SK-N-SH (cell line): ENCODE measurements around the gene C13orf42. TPM values are rescaled to one million over a fixed set of nuclear protein-coding genes. Genes with fewer than 3 reads are reported as not detected.

Source experiments
- CTCF ChIA-PET: fragments of 300-600, 350-600 bp; formaldehyde crosslinking; extraction: SDS; loops from one replicate; lab custom pipeline; 2021; lab: Yijun Ruan, JAX
- POLR2A ChIA-PET: fragments of 350-600 bp; sonication (Branson Sonifier 250); formaldehyde crosslinking; extraction: SDS; loops from one replicate; lab custom pipeline; 2020; ENCODE audit warnings: antibody characterized with exemption, inconsistent platforms; lab: Yijun Ruan, JAX
- DNase-seq: peaks from one replicate; pipeline ENCODE4 v3.0.0; 2012
- H2AFZ ChIP-seq: fragments of 200-600 bp; sonication (generic); 2 replicates; pipeline ENCODE4 v1.8.1; 2016; ENCODE audit warnings: antibody characterized with exemption, mild to moderate bottlenecking, low read depth
- H3F3A ChIP-seq: fragments of 200-600 bp; sonication (generic); replicated peaks from 2 replicates; pipeline ENCODE3; 2016; ENCODE audit warnings: antibody characterized with exemption, mild to moderate bottlenecking; ENCODE audit not compliant: insufficient read depth
- H3K27ac ChIP-seq, 2 experiments: fragments of 200-500 bp in 1 of 2; fragments of 200-600 bp in 1 of 2; sonication (Bioruptor generic) in 1 of 2; sonication (generic), shearing (Covaris generic) in 1 of 2; 2 replicates each; pipeline versions ENCODE4 v1.5.1 to v1.6.1; 2014 to 2016; ENCODE audit warnings: low read depth in 2 of 2, inconsistent platforms in 1 of 2, low read length in 1 of 2, mild to moderate bottlenecking in 1 of 2, mixed read lengths in 1 of 2
- H3K27me3 ChIP-seq: fragments of 200-600 bp; sonication (generic), shearing (Covaris generic); 2 replicates; pipeline ENCODE4 v1.6.1; 2016; ENCODE audit warnings: mixed run types; ENCODE audit not compliant: insufficient read depth
- H3K36me3 ChIP-seq, 2 experiments: fragments of 200-500 bp in 1 of 2; fragments of 200-600 bp in 1 of 2; sonication (Bioruptor generic) in 1 of 2; sonication (generic) in 1 of 2; replicated peaks in 1 of 2; 2 replicates each; pipeline versions ENCODE3 to v1.5.1; 2014 to 2016; ENCODE audit warnings: low read length in 1 of 2, mild to moderate bottlenecking in 1 of 2; ENCODE audit not compliant: insufficient read depth in 2 of 2, control insufficient read depth in 1 of 2
- H3K4me1 ChIP-seq, 2 experiments: fragments of 200-500 bp in 1 of 2; fragments of 200-600 bp in 1 of 2; sonication (Bioruptor generic) in 1 of 2; sonication (generic), shearing (Covaris generic) in 1 of 2; 2 replicates each; pipeline versions ENCODE4 v1.5.1 to v1.6.1; 2014 to 2016; ENCODE audit warnings: low read depth in 1 of 2, low read length in 1 of 2, mixed run types in 1 of 2; ENCODE audit not compliant: insufficient read depth in 2 of 2, control insufficient read depth in 1 of 2
- H3K4me2 ChIP-seq: fragments of 200-600 bp; sonication (generic), shearing (Covaris generic); 2 replicates; pipeline ENCODE4 v1.6.1; 2017; ENCODE audit warnings: mixed run types
- H3K4me3 ChIP-seq, 2 experiments: fragments of 200-500 bp in 1 of 2; fragments of 200-600 bp in 1 of 2; sonication (Bioruptor generic) in 1 of 2; sonication (generic), shearing (Covaris generic) in 1 of 2; 2 replicates each; pipeline versions ENCODE4 v1.5.1 to v1.8.1; 2014 to 2016; ENCODE audit warnings: low read depth in 2 of 2, inconsistent platforms in 1 of 2, low read length in 1 of 2, mild to moderate bottlenecking in 1 of 2, mixed read lengths in 1 of 2, moderate library complexity in 1 of 2
- H3K79me2 ChIP-seq: fragments of 200-600 bp; sonication (generic); 2 replicates; pipeline ENCODE4 v1.8.1; 2017; ENCODE audit warnings: mild to moderate bottlenecking; ENCODE audit not compliant: insufficient read depth
- H3K9ac ChIP-seq: fragments of 200-600 bp; sonication (generic); 2 replicates; pipeline ENCODE4 v1.6.1; 2017; ENCODE audit warnings: mixed run types
- H3K9me2 ChIP-seq: fragments of 200-600 bp; sonication (generic); 2 replicates; pipeline ENCODE4 v1.6.1; 2017; ENCODE audit warnings: mixed run types
- H3K9me3 ChIP-seq: fragments of 200-600 bp; sonication (generic); 2 replicates; pipeline ENCODE4 v1.6.1; 2017; ENCODE audit warnings: mixed run types, mild to moderate bottlenecking, moderate library complexity
- H4K20me1 ChIP-seq: fragments of 200-600 bp; sonication (generic); 2 replicates; pipeline ENCODE4 v1.6.1; 2017; ENCODE audit warnings: mild to moderate bottlenecking, mixed run types; ENCODE audit not compliant: insufficient read depth
- CHD2 ChIP-seq: fragments of 150-350 bp; IDR thresholded peaks from 2 replicates; pipeline ENCODE4 v1.6.1; 2018; ENCODE audit warnings: low read length; ENCODE audit not compliant: partially characterized antibody
- ELF1 ChIP-seq: IDR thresholded peaks from 2 replicates; pipeline ENCODE4 v1.4.0; 2012
- FOSL2 ChIP-seq: IDR thresholded peaks from 2 replicates; pipeline ENCODE4 v1.4.0; 2012; ENCODE audit warnings: low read depth, mild to moderate bottlenecking, moderate library complexity, borderline replicate concordance
- FOXJ3 ChIP-seq: sonication (generic); formaldehyde crosslinking; IDR thresholded peaks from 2 replicates; pipeline ENCODE4 v1.5.1; 2020; ENCODE audit warnings: mild to moderate bottlenecking, missing genetic modification reagents
- GABPA ChIP-seq: IDR thresholded peaks from 2 replicates; pipeline ENCODE4 v1.4.0; 2012; ENCODE audit warnings: low read depth, mild to moderate bottlenecking
- GATA2 ChIP-seq: sonication (generic); formaldehyde crosslinking; IDR thresholded peaks from 2 replicates; pipeline ENCODE4 v1.5.0; 2020; ENCODE audit warnings: mild to moderate bottlenecking, missing genetic modification reagents
- MEF2A ChIP-seq: IDR thresholded peaks from 2 replicates; pipeline ENCODE4 v1.4.0; 2012; ENCODE audit warnings: low read depth, borderline replicate concordance
- PBX3 ChIP-seq: IDR thresholded peaks from 2 replicates; pipeline ENCODE4; 2012
- REST ChIP-seq: IDR thresholded peaks from 2 replicates; pipeline ENCODE4 v1.6.1; 2012; ENCODE audit warnings: mild to moderate bottlenecking, low read depth, low read length, moderate library complexity
- RFX5 ChIP-seq: IDR thresholded peaks from 2 replicates; pipeline ENCODE4 v1.6.1; 2012; ENCODE audit warnings: mild to moderate bottlenecking, improper control_type of control experiment, low read length
- RXRA ChIP-seq: IDR thresholded peaks from 2 replicates; pipeline ENCODE4 v1.4.0; 2012; ENCODE audit warnings: low read depth, mild to moderate bottlenecking, borderline replicate concordance
- SMC3 ChIP-seq: IDR thresholded peaks from 2 replicates; pipeline ENCODE4 v1.6.1; 2012; ENCODE audit warnings: low read depth, low read length, improper control_type of control experiment
- TCF12 ChIP-seq: IDR thresholded peaks from 2 replicates; pipeline ENCODE4 v1.4.0; 2012
- YY1 ChIP-seq: IDR thresholded peaks from 2 replicates; pipeline ENCODE4 v1.4.0; 2012; ENCODE audit warnings: low read depth, mild to moderate bottlenecking
- ZBTB33 ChIP-seq: IDR thresholded peaks from 2 replicates; pipeline ENCODE4 v1.4.0; 2012; ENCODE audit warnings: low read depth, borderline replicate concordance
- WGBS: methylation state at CpG from one replicate; pipeline ENCODE4 v1.1.6; 2017; ENCODE audit warnings: low lambda C conversion rate; 5-methylcytosine and 5-hydroxymethylcytosine counted together
- polyA plus RNA-seq, 3 experiments: library from polyadenylated mRNA; depleted of rRNA; stranded (reverse); fragments of >200 nt; gene quantifications; 2 replicates each; pipeline ENCODE4 v1.2.3, GENCODE V29; 2012

C13orf42 gene
- polyA plus RNA-seq, 1 of the 3 experiments (the other 2 are of a cell fraction) = not detected

- Histone ChIP-seq H3K9ac (no peak overlapping the region), H4K20me1 (no peaks in the 10 kb centered on the region), H3K79me2 (no peaks in the 10 kb centered on the region), H3K4me2 (no peak overlapping the region), H3K9me2 (no peaks in the 10 kb centered on the region), H3K27ac (no peak overlapping the region), H3K4me1 (no peaks in the 10 kb centered on the region), H3F3A (no peaks in the 10 kb centered on the region), H2AFZ (no peak overlapping the region), H3K4me3 (no peak overlapping the region), H3K27me3 (no peaks in the 10 kb centered on the region), H3K36me3 (no peaks in the 10 kb centered on the region), H3K9me3 (no peaks in the 10 kb centered on the region)
- DNase-seq = no peak
- TF ChIP-seq FOSL2 (no peak), REST (peak; percentile 77; the same call in 1 of the 2 replicates)
- 72% methylated on average over 10 of the region's 10 CpGs for WGBS
- POLR2A ChIA-PET = no interaction called here
- CTCF ChIA-PET = interaction anchor here (0.8 to 6.3 kb wide), 3 partner anchors 10 to 150 kb away, joined by 3 to 28 read pairs (median 10); no protein-coding TSS in a partner anchor
These were observed 25.4 kb upstream of the C13orf42 start for GRCh38 chr13:51136276-51136980.

GRCh38 chr13:51134763-51135365, 23.8 kb upstream of the C13orf42 start:
- POLR2A ChIA-PET = interaction anchor here (0.5 to 1.0 kb wide), 2 partner anchors 12 to 150 kb away, joined by 3 read pairs; no protein-coding TSS in a partner anchor
- 58% methylated on average over 6 of the region's 8 CpGs for WGBS
- H3K4me1 ChIP-seq = no peaks in the 10 kb centered on the region

More at GRCh38 chr13:51134763-51135365, 23.8 kb upstream of the C13orf42 start:
- CTCF ChIA-PET = interaction anchor here (0.6 to 6.3 kb wide), 6 partner anchors 9 to 492 kb away, joined by 3 to 28 read pairs (median 6); no protein-coding TSS in a partner anchor
- no peaks in the 10 kb centered on the region for H3K79me2 ChIP-seq
- no peak overlapping the region for H3K27ac ChIP-seq
- no peaks in the 10 kb centered on the region for H4K20me1 ChIP-seq
- no peak overlapping the region for H3K4me2 ChIP-seq
- H3K4me3 ChIP-seq = no peak overlapping the region
- H3K9me2 ChIP-seq = no peaks in the 10 kb centered on the region
- H3K36me3 ChIP-seq = no peaks in the 10 kb centered on the region
- H3F3A ChIP-seq = no peaks in the 10 kb centered on the region
- no peak overlapping the region for H2AFZ ChIP-seq
- H3K27me3 ChIP-seq = no peaks in the 10 kb centered on the region
- no peak overlapping the region for H3K9ac ChIP-seq
- TF ChIP-seq ZBTB33 (no peak), ELF1 (no peak), FOXJ3 (no peak), TCF12 (no peak), RXRA (no peak), SMC3 (no peak), MEF2A (no peak), GATA2 (no peak), YY1 (no peak), RFX5 (no peak), CHD2 (no peak), GABPA (no peak), PBX3 (no peak)
- H3K9me3 ChIP-seq = peaks cover 6% of the 10 kb centered on the region; the same call in 1 of the 2 replicates
- DNase-seq = no peak
